Keratinocyte (primary cell): Measurements from ENCODE around the gene KCTD17. TPM values are rescaled to one million over a fixed set of nuclear protein-coding genes. Genes with fewer than 3 reads are reported as not detected.

Experiments
- DNase-seq: peaks from one replicate; pipeline ENCODE4 v3.0.0-alpha.2; 2011; ENCODE audit warnings: low read depth, missing footprints, low spot score
- FAIRE-seq: peaks from 2 replicates; lab custom pipeline; 2011; peaks lifted over from hg19 to GRCh38; lab: Jason Lieb, UNC
- H2AFZ ChIP-seq: 2 replicates; pipeline ENCODE4 v1.6.0; 2012; ENCODE audit warnings: low read length, control low read depth, inconsistent platforms; ENCODE audit not compliant: control insufficient read depth
- H3K27ac ChIP-seq: 2 replicates; pipeline ENCODE4 v1.5.1; 2011; ENCODE audit warnings: low read length; ENCODE audit not compliant: control insufficient read depth, insufficient read depth
- H3K27me3 ChIP-seq: 3 replicates; pipeline ENCODE4 v1.6.0; 2011; ENCODE audit warnings: low read length; ENCODE audit not compliant: control insufficient read depth, insufficient read depth; ENCODE audit errors: extremely low read depth
- H3K36me3 ChIP-seq, 2 experiments: 2 replicates in 1 of 2; 3 replicates in 1 of 2; pipeline ENCODE4 v1.5.1; 2011; ENCODE audit warnings: low read length in 2 of 2, mild to moderate bottlenecking in 1 of 2; ENCODE audit not compliant: control insufficient read depth in 2 of 2, insufficient read depth in 2 of 2; ENCODE audit errors: extremely low read depth in 1 of 2
- H3K4me1 ChIP-seq: 3 replicates; pipeline ENCODE4 v1.5.1; 2011; ENCODE audit warnings: low read length; ENCODE audit not compliant: control insufficient read depth, insufficient read depth; ENCODE audit errors: extremely low read depth
- H3K4me2 ChIP-seq: 3 replicates; pipeline ENCODE4 v1.6.0; 2011; ENCODE audit warnings: low read depth, low read length; ENCODE audit not compliant: control insufficient read depth, insufficient read depth; ENCODE audit errors: extremely low read depth
- H3K4me3 ChIP-seq, 3 experiments: fragments of 200-600 bp in 1 of 3; sonication (generic) in 1 of 3; 2 replicates in 2 of 3; 3 replicates in 1 of 3; pipeline ENCODE4 v1.5.1; 2011 to 2016; ENCODE audit warnings: low read length in 3 of 3, mild to moderate bottlenecking in 3 of 3, control low read depth in 2 of 3, inconsistent platforms in 1 of 3, low read depth in 1 of 3, mixed read lengths in 1 of 3, mixed run types in 1 of 3, moderate library complexity in 1 of 3; ENCODE audit not compliant: control insufficient read depth in 2 of 3, insufficient read depth in 2 of 3; ENCODE audit errors: extremely low read depth in 1 of 3
- H3K79me2 ChIP-seq: 2 replicates; pipeline ENCODE4 v1.6.0; 2012; ENCODE audit warnings: low read length; ENCODE audit not compliant: control insufficient read depth, insufficient read depth
- H3K9ac ChIP-seq: 3 replicates; pipeline ENCODE4 v1.6.0; 2011; ENCODE audit warnings: low read length; ENCODE audit not compliant: control insufficient read depth, insufficient read depth; ENCODE audit errors: extremely low read depth
- H3K9me1 ChIP-seq: 3 replicates; pipeline ENCODE4 v1.6.0; 2011; ENCODE audit warnings: low read length; ENCODE audit not compliant: control insufficient read depth, insufficient read depth; ENCODE audit errors: extremely low read depth
- H3K9me3 ChIP-seq: 2 replicates; pipeline ENCODE4 v1.5.1; 2012; ENCODE audit warnings: low read depth, low read length; ENCODE audit not compliant: control insufficient read depth
- H4K20me1 ChIP-seq: 3 replicates; pipeline ENCODE4 v1.6.0; 2011; ENCODE audit warnings: low read length; ENCODE audit not compliant: control insufficient read depth, insufficient read depth; ENCODE audit errors: extremely low read depth
- EZH2 ChIP-seq: IDR thresholded peaks from one replicate; pipeline ENCODE4 v1.6.1; 2012; ENCODE audit warnings: inconsistent platforms, mild to moderate bottlenecking, low read length, moderate library complexity
- dilution Hi-C: fragments of 300-500 bp; cut with MboI; formaldehyde crosslinking; loops from one replicate; pipeline ENCODE4 v1.7.0; 2020; ENCODE audit warnings: low sequenced_read_pairs; ENCODE audit not compliant: extremely low pct_ligation_motif_present
- polyA plus RNA-seq, 5 experiments: library from polyadenylated mRNA; depleted of rRNA in 3 of 5; stranded (reverse) in 3 of 5; stranded (forward) in 1 of 5; unstranded in 1 of 5; fragments of >200 nt; gene quantifications; 1 replicate in 1 of 5; 2 replicates in 3 of 5; 3 replicates in 1 of 5; pipeline versions ENCODE4 v1.2.1 to v1.2.3, GENCODE V29; 2011 to 2012; ENCODE audit warnings: missing spikeins in 2 of 5, low read depth in 1 of 5, low replicate concordance in 1 of 5
- TF ChIP-seq, protein P1 (sequence below), 3 experiments: IDR thresholded peaks in 1 of 3; conservative IDR thresholded peaks in 1 of 3; optimal IDR thresholded peaks in 1 of 3; 2 replicates in 2 of 3; 3 replicates in 1 of 3; pipeline versions ENCODE3 to v1.5.1; 2011; ENCODE audit warnings: low read length in 3 of 3, mild to moderate bottlenecking in 3 of 3, moderate library complexity in 2 of 3, control low read depth in 1 of 3, inconsistent platforms in 1 of 3; ENCODE audit not compliant: insufficient read depth in 2 of 3; ENCODE audit errors: extremely low read depth in 1 of 3

Gene KCTD17
- polyA plus RNA-seq, 1 donor (not counting 4 experiments of a cell fraction or from before 2014, with no cell fraction given): 16.3 TPM

DNA sequence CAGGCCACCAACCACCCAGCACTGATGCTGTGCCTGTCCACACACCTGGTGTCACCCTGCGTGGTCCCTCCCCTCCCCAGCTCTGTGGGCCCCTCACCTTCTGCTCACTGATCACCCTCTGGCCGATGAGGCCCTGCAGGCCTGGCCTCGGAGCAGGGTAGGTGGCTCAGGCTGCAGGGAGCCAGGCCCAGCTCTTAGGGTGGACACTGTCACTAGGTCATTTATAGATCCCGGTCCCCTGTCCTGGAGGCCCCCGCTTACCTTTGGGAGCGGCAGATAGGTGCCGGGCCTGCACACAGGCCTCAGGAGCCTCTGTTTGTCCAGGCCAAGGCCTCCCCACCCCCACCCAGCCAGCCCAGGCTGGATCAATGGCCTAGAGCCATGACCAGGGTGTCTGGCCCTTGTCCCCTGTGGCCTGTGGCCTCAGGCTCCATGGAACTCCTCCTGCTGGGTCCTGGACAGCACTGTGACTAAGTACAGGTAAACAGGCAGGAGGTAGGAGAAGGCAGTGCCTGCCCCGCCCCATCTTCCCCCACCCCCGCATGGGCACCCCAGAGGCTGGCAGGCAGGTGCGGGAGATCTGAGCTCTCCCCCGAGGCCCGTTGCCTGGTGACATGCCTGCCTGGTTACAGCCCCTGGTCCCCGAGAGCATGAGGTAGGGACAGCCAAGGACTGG, 57.8 kb downstream of the KCTD17 start, which contains the start of gene TMPRSS6:
Gene TMPRSS6, minus strand, starts transcription at position 472 of the 676 bp plus-strand sequence. CDS start 6,296 bp downstream, outside the sequence.
- DNase-seq (no peak), FAIRE-seq (no peak)
- Histone ChIP-seq H3K27ac (no peak within 1 kb of the TSS), H3K4me3 (no peak within 1 kb of the TSS), H3K79me2 (no peaks in the 10 kb centered on the region), H3K4me1 (no peaks in the 10 kb centered on the region), H3K4me2 (no peak within 1 kb of the TSS), H3K36me3 (no peaks in the 10 kb centered on the region), H3K9me3 (no peaks in the 10 kb centered on the region), H2AFZ (no peak within 1 kb of the TSS), H3K9me1 (no peaks in the 10 kb centered on the region), H3K27me3 (no peaks in the 10 kb centered on the region), H3K9ac (no peak within 1 kb of the TSS), H4K20me1 (no peaks in the 10 kb centered on the region)
- TF ChIP-seq, protein P1, sequence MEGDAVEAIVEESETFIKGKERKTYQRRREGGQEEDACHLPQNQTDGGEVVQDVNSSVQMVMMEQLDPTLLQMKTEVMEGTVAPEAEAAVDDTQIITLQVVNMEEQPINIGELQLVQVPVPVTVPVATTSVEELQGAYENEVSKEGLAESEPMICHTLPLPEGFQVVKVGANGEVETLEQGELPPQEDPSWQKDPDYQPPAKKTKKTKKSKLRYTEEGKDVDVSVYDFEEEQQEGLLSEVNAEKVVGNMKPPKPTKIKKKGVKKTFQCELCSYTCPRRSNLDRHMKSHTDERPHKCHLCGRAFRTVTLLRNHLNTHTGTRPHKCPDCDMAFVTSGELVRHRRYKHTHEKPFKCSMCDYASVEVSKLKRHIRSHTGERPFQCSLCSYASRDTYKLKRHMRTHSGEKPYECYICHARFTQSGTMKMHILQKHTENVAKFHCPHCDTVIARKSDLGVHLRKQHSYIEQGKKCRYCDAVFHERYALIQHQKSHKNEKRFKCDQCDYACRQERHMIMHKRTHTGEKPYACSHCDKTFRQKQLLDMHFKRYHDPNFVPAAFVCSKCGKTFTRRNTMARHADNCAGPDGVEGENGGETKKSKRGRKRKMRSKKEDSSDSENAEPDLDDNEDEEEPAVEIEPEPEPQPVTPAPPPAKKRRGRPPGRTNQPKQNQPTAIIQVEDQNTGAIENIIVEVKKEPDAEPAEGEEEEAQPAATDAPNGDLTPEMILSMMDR (optimal IDR thresholded peaks at IDR 0.05 in 1 of 3, IDR thresholded peaks at IDR 0.05 in 1 of 3, conservative IDR thresholded peaks at IDR 0.05 in 1 of 3; ENCODE audit: extremely low read depth in 1 of 3, insufficient read depth in 2 of 3, low read length in 3 of 3): no peak
- TF ChIP-seq EZH2: no peak
- dilution Hi-C loops: no loop called here

GRCh38 chr22:37111156-37111717, 59.7 kb downstream of the KCTD17 start:
- FAIRE-seq: no peak

More at GRCh38 chr22:37111156-37111717, 59.7 kb downstream of the KCTD17 start:
- peaks cover 5% of the 10 kb centered on the region for H3K27me3 ChIP-seq
- no peaks in the 10 kb centered on the region for H3K9me3 ChIP-seq
- no peak overlapping the region for H3K27ac ChIP-seq
- H2AFZ ChIP-seq: no peak overlapping the region
- no peaks in the 10 kb centered on the region for H3K9me1 ChIP-seq
- no peaks in the 10 kb centered on the region for H4K20me1 ChIP-seq
- H3K36me3 ChIP-seq: no peaks in the 10 kb centered on the region
- no peak for DNase-seq
- H3K4me2 ChIP-seq: no peak overlapping the region
- dilution Hi-C loops: no loop called here
- H3K4me3 ChIP-seq: no peak overlapping the region
- no peak overlapping the region for H3K9ac ChIP-seq
- TF ChIP-seq EZH2: no peak
- TF ChIP-seq, protein P1 (optimal IDR thresholded peaks at IDR 0.05 in 1 of 3, IDR thresholded peaks at IDR 0.05 in 1 of 3, conservative IDR thresholded peaks at IDR 0.05 in 1 of 3; ENCODE audit: extremely low read depth in 1 of 3, insufficient read depth in 2 of 3, low read length in 3 of 3): no peak
- no peaks in the 10 kb centered on the region for H3K79me2 ChIP-seq
- H3K4me1 ChIP-seq: no peaks in the 10 kb centered on the region
